Ureter (tissue), 1 donor: ENCODE data around the gene ADAT3. TPM values are rescaled to one million over a fixed set of nuclear protein-coding genes. Genes with fewer than 3 reads are reported as not detected.

ENCODE experiments used
- DNase-seq: peaks from one replicate; pipeline ENCODE4 v3.0.0-alpha.2; 2020; ENCODE audit warnings: low spot score
- total RNA-seq: library from RNA; stranded (reverse); gene quantifications from one replicate; pipeline ENCODE4 v1.2.4, GENCODE V29; 2023
- donor health status: DM: yes; HTN: yes; CAD: no.

The ADAT3 gene
- 4.1 TPM for total RNA-seq

DNA sequence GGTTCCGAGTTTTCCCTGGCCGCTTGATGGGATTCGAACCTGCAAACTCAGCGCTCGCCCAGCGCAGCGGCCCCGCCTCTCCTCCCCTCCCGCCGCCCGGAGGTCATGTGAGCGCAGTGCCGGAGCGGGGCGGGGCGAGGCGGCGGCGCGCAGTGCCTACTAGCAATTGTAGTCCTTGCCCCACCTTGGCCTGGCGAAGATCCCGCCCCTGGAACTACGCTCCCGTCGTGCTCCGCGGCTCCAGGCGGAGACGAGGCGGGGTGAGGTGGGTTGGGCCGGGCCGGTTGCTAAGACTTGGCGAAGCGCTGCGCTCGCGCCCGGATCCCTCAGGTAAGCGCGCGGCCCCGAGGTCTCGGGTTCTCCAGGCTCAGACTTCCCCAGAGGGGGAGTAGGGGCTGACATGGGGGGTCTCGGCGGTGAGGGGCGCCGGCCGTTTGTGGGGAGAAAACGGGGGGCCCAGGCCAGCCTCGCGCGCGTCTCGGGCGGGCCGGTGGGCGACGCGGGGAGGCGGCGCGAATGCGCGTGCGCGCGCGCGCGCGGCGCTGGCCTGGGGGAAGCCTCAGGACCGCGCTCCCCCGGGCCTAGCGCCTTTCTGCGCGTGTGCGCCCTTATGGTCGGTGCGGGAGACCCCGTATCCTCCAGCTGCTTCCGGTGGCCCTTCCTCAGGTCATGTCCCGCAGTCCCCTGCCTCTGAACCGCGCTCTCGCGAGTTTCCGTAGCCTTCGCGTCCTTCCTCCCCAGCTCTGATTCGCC is at the start of gene ADAT3, which contains the start of gene SCAMP4:
Gene ADAT3 (plus strand): TSS at position 290 of the 753 bp plus-strand sequence. CDS start 6,649 bp downstream, outside the sequence.
Gene SCAMP4 (plus strand): TSS at position 290 of the 753 bp plus-strand sequence. CDS start 9,621 bp downstream, outside the sequence.
- peak; percentile 99 for DNase-seq

DNA sequence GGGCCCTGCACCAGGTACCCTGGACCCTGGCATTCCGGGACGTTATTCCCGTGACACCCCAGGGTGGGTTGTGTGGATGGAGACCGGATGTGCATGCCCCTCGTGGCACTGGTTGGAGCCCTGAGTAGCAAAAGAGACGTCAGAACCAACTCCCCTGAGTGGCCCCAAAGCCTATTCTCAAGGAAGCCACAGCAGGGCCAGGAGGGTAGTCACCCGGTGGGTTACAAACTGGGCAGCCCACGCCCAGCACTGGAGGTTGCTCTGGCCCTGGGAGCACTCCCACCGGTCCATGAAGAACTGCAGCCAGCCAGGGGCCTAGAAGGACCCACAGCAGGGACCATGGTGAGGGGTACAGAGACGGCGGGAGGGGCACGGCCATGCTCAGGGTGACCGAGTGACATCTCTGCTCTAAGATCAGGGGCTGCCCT is 49.4 kb upstream of the ADAT3 start:
- DNase-seq: no peak

DNA sequence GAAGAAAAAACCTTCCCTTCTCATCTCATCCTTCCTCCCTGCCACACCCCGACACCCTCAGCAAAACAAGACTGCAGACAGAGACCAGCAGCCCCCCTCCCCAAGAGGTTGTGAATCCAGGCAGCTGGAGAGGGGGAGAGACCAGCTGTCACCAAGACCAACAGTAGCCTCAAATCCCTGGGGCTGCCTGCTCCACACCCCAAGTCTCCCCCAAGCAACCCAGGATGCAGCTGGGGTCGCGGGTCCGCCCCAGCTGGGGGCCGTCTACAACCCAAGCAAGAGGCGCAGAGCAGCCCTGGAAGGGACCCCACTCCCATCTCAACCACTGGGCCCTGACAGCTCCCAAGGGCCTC is 48.9 kb upstream of the ADAT3 start:
- no peak for DNase-seq

DNA sequence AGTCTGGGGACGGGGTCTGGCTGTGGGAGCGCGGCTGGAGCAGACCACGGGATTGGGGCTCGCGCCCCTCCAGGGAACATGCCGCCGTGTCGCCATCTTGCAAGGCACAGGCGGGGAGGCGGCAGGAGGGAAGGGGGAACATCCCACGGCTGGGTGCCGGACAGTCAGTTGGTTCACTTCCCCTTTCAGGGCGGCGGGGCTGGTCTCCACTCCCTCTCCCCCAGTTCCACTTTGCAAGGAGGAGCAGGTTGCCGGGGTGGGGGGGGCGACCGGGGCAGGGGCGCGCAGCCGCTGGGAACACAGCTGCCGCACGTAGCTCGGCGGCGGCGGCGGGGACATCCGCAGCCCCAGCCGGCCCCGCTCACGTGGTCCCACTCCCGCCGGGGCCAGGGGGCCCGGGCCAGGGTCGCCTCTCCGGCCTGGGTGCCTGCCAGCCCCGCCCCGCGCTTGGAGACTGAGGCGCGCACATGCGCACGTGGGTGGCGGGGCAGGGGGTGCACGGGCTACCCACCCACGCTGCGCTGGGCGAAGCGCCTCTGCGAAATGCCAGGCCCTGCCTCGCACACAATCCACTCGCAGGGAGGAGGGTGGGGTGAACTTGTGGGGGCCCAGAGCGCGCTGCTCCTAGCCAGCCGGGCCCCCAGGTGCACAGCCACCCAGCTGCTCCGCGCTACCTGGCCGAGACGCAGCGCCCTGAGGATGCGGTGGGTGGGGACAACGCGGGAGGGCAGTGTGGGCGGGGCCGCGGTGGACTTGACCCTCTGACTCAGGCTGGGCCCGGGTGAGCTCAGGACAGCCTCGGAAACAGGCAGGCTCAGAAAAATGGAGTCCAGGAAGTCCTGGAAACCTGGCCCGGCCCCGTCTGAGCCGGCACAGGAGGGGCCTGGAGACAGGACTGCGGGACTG is 48.2 kb upstream of the ADAT3 start:
- peak; percentile 86 for DNase-seq

DNA sequence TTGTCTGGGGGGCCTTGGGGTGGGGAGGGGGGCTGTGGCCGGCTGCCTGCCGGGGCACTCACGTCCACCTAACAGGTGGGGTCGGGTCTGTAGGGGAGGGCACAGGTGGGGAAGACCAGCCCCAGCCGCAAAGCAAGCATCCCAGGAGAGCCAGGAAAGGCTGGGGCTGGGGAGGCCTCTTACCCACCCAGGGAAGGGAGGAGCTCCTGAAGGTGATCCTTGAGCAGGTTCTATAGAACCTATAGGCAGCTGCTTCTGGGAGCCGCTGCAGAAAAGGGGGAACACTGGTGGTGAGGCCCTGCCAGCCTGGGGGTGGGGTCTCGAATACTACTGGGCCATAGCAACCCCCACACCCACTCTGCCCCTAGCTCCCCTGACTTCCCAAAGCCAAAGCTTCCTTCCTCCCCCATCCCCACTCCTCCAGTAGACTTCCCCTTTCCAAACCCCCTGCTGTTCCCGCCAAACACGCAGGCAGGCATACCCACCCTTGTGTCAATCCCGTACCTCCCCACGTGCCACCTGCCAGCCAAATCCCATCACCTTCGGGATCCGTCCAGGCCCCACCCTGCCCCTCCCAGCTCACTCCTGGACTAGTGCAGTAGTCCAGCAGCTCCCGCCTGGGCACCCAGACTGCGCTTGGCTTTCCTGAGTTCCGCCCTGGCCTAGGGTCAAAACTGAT is 47.4 kb upstream of the ADAT3 start:
- no peak for DNase-seq

DNA sequence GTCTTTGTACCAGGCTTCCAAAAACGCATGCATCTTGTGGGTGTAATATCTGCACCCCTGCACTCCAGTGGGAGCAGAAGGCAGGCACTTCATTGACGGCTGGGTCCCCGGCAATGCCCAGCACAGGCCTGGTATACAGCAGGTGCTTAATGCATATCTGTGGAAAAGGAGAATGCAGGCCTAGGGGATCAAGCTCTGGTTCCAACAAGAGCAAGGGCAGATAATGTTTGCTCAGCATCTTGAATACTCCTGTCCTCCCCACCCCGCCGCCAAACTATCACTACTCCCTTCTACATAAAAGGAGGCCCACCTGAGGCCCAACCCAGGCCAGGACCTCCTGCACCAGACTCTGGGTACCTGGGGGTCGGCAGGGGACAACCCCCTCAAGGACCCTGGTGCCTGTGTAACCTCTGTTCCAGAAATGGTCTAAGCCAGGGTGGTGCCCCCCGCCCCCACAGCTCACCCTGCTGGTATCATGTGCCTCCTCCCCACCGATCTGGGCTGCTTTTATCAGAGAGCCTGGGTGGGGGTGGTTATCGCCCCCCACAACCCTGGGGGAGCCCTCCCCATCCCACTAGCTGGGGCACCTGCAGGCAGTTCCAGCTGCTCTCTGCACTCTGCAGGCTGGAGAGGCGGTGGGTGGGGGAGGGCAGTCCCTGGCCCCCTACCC is 46.7 kb upstream of the ADAT3 start:
- no peak for DNase-seq

DNA sequence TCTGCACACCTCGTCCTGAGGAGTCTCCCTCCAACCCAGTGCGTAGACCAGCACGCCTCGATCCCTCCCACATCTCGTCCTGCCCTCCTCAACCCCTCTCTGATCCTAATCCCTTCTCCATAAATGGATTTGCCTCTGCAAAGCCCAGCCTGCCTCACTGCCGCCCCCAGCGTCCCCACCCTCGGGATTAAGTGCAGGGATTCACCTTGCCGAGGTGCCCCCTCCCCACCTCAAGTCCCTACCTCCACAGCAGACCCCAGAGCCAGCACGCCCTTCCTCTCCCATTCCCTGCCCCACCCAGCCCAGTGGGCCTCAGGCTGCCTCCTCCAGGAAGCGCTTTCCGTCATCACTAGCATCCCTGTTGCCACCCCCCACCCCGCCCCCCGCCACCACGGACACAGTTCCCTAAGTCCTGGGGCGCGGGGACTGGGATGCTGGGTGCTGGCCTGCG is 45.8 kb upstream of the ADAT3 start:
- no peak for DNase-seq

DNA sequence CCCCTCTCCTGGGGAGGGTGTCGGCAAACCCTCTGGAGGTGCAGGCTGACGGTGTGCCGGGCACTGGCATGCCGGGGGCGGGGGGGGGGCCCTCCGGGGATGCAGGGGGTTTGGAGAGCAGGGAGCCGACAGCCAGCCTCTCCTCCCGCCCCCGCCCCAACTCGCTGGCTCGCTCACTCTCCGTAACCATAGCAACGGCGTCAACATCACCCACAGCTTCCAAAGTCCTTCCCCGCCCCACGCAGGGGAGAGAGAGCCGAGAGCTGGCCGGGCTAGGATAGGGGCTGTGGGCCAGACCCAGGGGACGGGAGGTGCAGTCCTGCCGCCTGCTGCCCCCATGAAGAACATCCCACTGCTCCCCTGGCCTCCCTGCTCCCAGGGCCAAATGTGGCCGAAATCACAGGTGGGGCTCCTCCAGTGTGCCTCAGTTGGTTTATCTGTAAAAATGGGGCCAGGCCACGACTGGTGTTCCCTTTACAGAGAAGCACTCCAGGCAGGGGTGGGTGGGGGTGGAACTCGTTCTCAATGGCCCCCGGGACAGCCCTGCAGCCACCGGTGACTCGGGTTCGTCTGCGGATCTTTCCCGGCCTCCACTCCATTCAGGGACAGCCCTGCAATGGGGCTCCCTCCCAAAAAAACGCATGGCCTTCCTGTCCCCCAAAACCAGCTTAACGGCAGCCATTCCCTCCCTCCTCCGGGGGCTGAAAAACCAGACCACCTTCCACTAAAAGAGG is 45.0 kb upstream of the ADAT3 start:
- DNase-seq: no peak

DNA sequence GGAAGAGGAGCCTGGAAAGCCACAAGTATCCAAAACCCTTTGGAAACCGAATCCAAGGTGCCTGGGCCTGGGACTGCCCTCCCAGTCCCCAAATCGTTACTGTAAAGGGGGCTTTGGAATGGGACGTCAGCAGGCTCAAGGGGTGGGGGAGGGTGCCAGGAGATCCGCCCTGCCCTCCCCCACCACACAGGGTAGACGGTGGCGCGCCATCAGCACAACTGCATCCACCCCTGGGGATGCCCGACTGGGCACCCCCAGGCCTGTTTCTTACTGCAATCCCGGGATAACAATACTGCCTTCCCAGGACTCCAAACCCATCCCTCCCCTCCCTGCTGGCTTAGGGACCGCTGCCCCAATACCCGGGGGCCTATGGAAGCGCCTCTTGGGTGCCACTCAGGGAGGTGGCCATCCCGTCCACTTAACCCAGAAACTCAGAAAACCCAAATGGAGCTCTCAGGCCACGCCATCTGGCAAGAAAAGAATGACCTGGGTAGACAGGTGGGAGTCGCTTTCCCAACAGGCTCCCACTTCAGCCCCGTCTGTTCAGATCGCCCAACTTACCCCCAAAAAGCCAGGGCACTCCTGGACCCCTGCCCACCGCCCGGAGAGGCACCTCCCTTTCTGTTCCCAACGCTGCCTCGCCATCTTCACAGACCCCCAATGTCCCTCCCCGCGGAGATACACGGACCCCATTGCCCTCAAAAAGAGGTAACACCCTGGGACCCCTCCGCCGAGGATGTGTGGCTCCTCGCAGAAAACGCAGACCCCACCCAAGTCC is 44.2 kb upstream of the ADAT3 start:
- DNase-seq: no peak

DNA sequence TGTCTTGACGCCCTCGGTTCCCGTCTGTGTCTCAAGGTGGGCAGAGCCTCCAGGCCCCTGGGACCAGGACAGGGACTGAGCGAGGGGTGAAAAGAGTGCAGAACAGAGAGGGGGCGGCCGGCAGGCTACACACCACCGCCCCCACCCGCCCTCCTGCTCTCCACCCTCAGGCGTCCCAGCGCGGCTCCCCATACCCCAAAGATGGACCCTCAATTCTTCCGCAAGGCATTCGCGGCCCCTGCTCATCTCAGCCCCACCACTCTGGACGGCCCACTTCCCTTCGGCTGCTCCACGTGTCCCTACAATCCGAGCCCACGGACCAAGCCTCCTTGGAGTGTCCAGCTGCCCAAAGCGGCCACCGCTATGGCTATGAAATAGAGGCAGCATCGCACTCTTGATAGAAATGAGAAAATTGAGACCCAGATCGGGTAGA is 43.6 kb upstream of the ADAT3 start:
- no peak for DNase-seq

DNA sequence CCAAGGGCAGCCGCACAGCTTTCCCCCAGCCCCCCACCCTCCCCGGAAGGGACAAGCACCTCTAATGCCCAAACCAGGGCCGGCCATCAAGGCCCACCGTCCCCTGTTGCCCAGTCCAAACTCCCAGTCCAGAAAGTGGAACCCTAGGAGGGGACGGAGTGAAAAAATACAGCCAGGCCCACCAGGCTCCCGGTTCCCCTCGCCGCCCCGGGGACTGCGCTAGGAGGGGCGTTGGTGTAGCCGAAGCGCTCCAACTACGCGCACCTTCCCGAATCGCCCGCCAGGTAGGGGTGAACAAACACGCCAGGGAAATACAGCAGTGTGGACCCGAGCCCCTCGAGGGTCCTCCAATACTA is 43.2 kb upstream of the ADAT3 start:
- DNase-seq: no peak

DNA sequence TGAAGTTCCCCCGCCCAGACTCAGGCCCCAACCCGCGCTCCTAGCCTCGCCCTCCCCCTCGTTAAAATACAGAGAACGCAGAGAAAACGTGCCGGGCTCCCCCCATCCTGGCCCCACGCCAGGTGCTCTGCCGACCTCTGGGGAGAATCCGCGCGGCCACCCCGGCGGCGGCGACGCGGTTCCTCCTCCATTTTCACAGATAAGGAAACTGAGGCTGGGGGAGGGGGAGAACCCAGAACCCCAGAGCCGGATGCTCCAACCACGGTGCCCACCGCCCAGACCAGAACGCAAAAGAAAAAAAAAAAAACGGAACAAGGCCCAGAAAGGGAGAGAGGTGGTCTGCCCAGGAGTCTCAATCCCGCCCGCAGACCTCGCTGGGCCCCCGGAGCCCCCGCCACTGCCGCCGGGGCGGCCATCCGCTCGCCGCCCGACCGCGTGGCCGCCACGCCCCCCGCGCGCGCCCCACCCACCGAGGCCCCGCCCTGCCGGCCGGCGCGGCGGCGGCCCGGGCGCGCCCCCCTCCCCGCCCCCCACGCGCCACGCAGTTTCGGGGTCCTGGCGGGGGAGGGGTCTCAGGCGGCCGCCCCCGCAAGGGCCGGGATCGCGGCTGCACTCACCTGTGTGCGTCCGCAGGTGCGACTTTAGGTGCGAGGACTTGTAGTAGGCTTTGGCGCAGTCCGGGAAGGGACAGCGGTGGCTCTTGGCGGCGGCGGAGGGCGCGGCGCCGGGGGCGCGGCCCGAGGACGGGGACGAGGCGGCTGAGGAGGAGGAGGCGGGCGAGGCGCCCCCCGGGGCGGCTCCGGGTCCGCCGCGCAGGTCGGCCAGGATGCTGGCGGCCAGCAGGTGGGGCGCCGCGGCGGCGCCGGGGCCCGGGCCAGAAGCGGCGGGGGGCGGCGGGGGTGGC is 42.5 kb upstream of the ADAT3 start:
- DNase-seq: no peak

DNA sequence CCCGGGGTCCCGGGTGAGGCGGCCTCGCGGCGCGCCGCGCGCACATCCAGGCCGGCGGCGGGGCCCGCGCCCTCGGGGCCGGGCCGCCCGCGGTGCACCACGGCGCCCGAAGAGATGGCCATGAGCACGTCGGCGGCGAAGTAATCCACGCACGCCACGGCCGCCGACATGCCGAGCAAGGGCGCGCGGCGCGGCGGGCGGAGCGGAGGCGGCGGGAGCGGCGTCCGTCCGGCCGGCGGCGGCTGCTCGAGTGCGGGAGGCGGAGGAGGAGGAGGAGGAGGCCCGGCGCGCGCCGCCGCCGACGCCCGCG is 41.9 kb upstream of the ADAT3 start, which contains the start of gene KLF16:
Gene KLF16 (minus strand): TSS at position 252 of the 310 bp plus-strand sequence. CDS start 82 bp downstream, at position 170.
- no peak for DNase-seq

DNA sequence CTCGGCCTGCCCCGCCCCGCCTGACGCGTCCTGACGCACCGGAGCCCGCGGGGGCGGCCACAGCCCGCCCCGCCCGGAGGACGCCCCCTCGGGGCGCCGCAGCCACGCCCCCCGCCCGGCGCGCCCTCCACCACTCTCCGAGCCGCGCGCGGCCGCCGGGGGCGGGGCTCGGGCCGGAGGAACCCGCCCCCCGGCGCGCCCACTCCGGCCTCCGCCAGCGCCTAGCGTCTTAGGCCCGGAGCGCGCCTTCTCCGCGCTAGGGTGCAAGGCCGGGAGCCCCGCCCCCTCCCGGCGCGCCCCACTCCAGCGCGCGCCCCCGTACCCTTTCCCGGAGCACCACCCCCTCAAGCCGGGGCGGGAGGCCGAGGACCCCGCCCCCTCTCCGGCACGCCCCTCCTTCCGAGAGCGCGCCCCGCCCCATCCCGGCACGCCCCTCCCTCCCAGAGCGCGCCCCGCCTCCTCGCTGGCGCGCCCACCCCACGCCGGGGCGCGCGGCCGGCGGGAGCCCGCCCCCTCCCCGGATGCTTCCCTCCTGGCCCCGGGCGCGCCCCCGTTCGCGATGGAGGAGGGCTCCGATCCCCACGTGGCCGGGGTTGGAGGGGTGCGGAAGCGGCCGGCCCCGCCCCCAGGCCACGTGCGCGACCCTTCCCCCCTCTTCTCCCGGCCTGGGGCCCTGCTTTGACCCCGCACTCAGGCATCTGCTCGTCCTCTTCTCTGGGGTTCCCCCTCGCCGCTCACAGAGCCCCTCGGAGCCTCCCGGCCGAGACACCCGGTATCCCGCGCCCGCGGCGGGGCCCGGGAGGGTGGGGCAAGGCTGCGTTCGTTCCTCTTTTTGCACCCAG is 41.3 kb upstream of the ADAT3 start:
- DNase-seq: peak; percentile 92

DNA sequence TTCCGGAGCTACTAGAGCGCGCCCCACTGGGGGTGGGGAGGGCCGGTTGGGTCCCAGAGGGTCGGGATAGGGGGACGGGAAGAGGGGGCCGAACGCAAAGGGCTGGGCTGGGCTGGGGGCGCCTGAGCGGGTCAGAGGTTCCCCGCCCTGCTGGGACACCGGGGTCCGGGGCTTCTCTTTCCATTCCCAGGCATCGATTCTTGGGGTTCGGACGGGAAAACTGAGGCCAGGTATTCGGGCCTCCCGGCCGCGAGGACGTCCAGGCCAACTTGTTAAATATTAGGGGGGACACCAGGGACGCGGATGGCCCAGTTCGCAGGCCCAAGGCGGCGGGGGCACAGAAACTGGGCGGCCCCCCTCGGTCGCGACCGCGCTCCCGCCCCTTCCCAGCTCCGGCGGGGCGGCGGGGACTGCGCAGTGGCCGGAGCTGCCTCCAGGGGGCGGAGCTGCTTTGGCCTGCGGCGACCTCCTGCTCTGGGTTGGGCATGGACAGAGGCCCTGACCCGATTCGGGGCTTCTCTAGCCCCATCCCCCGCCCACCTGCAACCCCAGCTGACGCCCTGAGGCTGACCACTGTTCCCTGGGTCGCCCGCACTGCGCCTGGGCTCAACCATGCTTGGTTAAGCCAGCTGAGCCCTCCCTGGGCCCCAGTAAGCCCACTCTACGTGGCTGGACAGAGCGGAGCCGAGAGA is 40.6 kb upstream of the ADAT3 start:
- no peak for DNase-seq

DNA sequence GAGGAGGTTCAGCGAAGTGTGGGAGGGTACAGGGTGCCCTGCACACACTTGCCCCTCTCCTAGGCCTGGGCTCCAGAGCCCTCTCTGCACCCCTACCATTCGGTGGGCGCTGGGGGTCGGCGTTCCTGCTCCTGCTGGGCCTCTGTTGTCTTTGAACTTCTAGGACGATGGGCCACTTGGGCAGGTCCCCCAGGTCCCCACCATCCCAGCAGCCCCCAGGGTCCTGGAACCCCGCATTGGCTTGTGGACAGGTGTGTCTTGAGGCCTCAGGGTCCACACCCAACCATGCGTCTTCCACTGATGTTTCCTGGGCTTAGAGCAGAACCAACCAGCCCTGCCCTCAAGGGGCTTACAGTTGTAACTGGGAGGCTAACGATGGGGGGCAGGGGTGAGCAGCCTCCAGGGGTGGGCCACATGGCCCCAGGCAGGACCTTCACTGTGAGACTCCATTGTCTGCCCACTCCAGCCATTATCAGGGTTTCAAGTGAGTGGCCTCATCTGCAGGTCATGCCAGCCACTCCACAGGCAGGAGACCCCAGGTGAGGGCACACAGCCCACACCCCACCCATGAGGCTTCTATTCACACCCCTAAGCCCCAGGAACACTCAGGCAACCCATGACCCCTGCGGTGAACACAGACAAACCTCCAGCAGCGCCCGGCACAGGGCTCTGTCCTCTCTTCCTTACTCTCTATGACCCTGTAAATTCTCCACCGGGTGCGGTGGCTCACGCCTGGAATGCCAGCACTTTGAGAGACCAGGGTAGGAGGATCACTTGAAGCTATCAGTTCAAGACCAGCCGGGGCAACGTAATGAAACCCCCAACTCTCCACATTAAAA is 39.8 kb upstream of the ADAT3 start:
- no peak for DNase-seq
